Prostate gland (tissue), 2 donors: Measurements from ENCODE around the gene SAV1.

Experiments
- POLR2AphosphoS5 ChIP-seq: sonication (generic); formaldehyde crosslinking; IDR thresholded peaks from one replicate; pipeline ENCODE4 v1.6.1; 2017; ENCODE audit warnings: antibody characterized with exemption
- TF ChIP-seq, protein P1 (sequence below), 4 experiments: fragments of 200-600 bp in 2 of 4; fragments of 450-650 bp in 2 of 4; sonication (generic) in 2 of 4; IDR thresholded peaks; 1 replicate in 3 of 4; 2 replicates in 1 of 4; pipeline ENCODE4 v1.5.1; 2016 to 2019; ENCODE audit warnings: antibody characterized with exemption in 4 of 4, mild to moderate bottlenecking in 2 of 4, moderate library complexity in 2 of 4

GRCh38 chr14:50647282-50647681, 20.8 kb downstream of the SAV1 start:
- TF ChIP-seq, protein P1, sequence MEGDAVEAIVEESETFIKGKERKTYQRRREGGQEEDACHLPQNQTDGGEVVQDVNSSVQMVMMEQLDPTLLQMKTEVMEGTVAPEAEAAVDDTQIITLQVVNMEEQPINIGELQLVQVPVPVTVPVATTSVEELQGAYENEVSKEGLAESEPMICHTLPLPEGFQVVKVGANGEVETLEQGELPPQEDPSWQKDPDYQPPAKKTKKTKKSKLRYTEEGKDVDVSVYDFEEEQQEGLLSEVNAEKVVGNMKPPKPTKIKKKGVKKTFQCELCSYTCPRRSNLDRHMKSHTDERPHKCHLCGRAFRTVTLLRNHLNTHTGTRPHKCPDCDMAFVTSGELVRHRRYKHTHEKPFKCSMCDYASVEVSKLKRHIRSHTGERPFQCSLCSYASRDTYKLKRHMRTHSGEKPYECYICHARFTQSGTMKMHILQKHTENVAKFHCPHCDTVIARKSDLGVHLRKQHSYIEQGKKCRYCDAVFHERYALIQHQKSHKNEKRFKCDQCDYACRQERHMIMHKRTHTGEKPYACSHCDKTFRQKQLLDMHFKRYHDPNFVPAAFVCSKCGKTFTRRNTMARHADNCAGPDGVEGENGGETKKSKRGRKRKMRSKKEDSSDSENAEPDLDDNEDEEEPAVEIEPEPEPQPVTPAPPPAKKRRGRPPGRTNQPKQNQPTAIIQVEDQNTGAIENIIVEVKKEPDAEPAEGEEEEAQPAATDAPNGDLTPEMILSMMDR (IDR thresholded peaks at IDR 0.05), result no peak
- TF ChIP-seq POLR2AphosphoS5, result no peak
